Vagina (tissue), 2 donors: Measurements from ENCODE around the gene GMCL1. TPM values are rescaled to one million over a fixed set of nuclear protein-coding genes. Genes with fewer than 3 reads are reported as not detected.
A peak's percentile ranks its signal among the peaks of the same experiment; 100 is the strongest.
"Not testable (repeated sequence)": the region's sequence is repeated elsewhere in the genome, so short reads cannot be mapped to it uniquely, and the experiment has no call there.

Experiments
- DNase-seq, 2 donors: peaks; one replicate each; pipeline ENCODE4 v3.0.0-alpha.2; 2017; ENCODE audit errors: extremely low spot score in 2 of 2
- H3K27ac ChIP-seq: fragments of 200-600 bp; sonication (generic); one replicate; pipeline ENCODE4 v1.5.1; 2019
- H3K27me3 ChIP-seq: fragments of 200-600 bp; sonication (generic); one replicate; pipeline ENCODE4 v1.5.1; 2019
- H3K36me3 ChIP-seq, 2 donors: fragments of 200-600 bp; sonication (generic); one replicate each; pipeline ENCODE4 v1.5.1; 2017 to 2019
- H3K4me1 ChIP-seq: fragments of 200-600 bp; sonication (generic); one replicate; pipeline ENCODE4 v1.5.1; 2019
- H3K4me3 ChIP-seq, 2 donors: fragments of 200-600 bp; sonication (generic); 1 replicate in 1 of 2; 2 replicates in 1 of 2; pipeline ENCODE4 v1.5.1; 2016 to 2019
- H3K9me3 ChIP-seq: fragments of 200-600 bp; sonication (generic); one replicate; pipeline ENCODE4 v1.5.1; 2019
- POLR2A ChIP-seq, 2 donors: fragments of 450-650 bp; IDR thresholded peaks; one replicate each; pipeline ENCODE4 v1.6.1; 2017; ENCODE audit warnings: antibody characterized with exemption in 2 of 2, mild to moderate bottlenecking in 2 of 2, moderate library complexity in 2 of 2
- POLR2AphosphoS5 ChIP-seq, 2 donors: sonication (generic); formaldehyde crosslinking; IDR thresholded peaks; one replicate each; pipeline ENCODE4 v1.9.0; 2017; ENCODE audit warnings: antibody characterized with exemption in 2 of 2, mild to moderate bottlenecking in 2 of 2, low read depth in 1 of 2; ENCODE audit not compliant: insufficient read depth in 1 of 2
- intact Hi-C: fragments of 100-400 bp; cut with DNase I; formaldehyde crosslinking; loops from one replicate; pipeline ENCODE4 v1.15.1; 2023
- total RNA-seq: library from RNA; depleted of rRNA; stranded (reverse); fragments of >200 nt; gene quantifications from one replicate; pipeline ENCODE4 v1.2.3, GENCODE V29; 2016
- TF ChIP-seq, protein P1 (sequence below), 3 experiments: fragments of 450-650 bp in 2 of 3; fragments of 200-600 bp in 1 of 3; sonication (generic) in 1 of 3; IDR thresholded peaks; one replicate each; pipeline ENCODE4 v1.5.1; 2017 to 2019; ENCODE audit warnings: antibody characterized with exemption in 3 of 3, mild to moderate bottlenecking in 2 of 3, moderate library complexity in 2 of 3

The GMCL1 gene
- total RNA-seq, 1 donor from 2014 or later: 13.0 TPM

DNA sequence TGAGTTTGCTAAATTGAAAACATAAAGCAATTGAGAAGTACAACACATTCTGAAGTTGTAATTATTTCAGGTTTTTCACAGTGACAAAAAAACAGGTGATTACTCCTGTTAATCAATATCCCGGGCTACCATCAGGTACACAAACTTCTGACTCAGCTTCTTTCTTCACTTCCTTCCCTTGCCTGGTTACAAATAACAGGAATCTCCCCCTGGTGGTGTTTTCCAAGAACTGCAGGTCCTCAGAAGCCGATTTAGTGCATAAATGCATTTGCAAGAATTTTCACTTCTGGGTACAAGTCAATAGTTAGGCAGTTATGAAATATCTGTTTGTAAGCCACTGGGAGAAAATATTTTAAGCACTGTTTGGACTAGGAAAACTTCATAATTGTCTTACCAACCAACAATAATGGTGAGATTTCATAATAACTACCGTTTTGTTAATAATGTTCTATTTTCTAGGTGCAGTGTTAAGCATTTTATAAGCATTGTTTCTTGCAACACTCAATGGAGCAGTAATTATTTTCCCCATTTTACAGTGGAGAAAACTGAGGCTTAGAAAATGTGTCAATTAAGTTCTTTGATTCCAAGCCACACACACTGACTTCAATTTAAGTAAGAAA is 12.4 kb upstream of the GMCL1 start:
- no peak for DNase-seq
- no peak for TF ChIP-seq POLR2A (IDR thresholded peaks at IDR 0.05)
- TF ChIP-seq, protein P1, sequence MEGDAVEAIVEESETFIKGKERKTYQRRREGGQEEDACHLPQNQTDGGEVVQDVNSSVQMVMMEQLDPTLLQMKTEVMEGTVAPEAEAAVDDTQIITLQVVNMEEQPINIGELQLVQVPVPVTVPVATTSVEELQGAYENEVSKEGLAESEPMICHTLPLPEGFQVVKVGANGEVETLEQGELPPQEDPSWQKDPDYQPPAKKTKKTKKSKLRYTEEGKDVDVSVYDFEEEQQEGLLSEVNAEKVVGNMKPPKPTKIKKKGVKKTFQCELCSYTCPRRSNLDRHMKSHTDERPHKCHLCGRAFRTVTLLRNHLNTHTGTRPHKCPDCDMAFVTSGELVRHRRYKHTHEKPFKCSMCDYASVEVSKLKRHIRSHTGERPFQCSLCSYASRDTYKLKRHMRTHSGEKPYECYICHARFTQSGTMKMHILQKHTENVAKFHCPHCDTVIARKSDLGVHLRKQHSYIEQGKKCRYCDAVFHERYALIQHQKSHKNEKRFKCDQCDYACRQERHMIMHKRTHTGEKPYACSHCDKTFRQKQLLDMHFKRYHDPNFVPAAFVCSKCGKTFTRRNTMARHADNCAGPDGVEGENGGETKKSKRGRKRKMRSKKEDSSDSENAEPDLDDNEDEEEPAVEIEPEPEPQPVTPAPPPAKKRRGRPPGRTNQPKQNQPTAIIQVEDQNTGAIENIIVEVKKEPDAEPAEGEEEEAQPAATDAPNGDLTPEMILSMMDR (IDR thresholded peaks at IDR 0.05): peak; percentile 91 to 98 (median 96)
- TF ChIP-seq POLR2AphosphoS5 (IDR thresholded peaks at IDR 0.05; ENCODE audit: insufficient read depth in 1 of 2, low read depth in 1 of 2): peak in 1 of 2 donors; percentile 89
- Histone ChIP-seq H3K4me1 (no peaks in the 10 kb centered on the region), H3K4me3 (no peak overlapping the region), H3K36me3 (peaks cover 0 to 51% of the 10 kb centered on the region in 2 donors), H3K27ac (no peak overlapping the region), H3K9me3 (no peaks in the 10 kb centered on the region), H3K27me3 (no peaks in the 10 kb centered on the region)
- intact Hi-C loops: loop anchor here (5.0 kb wide), 1 partner anchor 95 kb away; no protein-coding TSS in a partner anchor

- Histone ChIP-seq H3K4me1 (no peaks in the 10 kb centered on the region), H3K36me3 (peaks cover 0 to 47% of the 10 kb centered on the region in 2 donors), H3K27me3 (no peaks in the 10 kb centered on the region), H3K4me3 (no peak overlapping the region), H3K9me3 (no peaks in the 10 kb centered on the region), H3K27ac (no peak overlapping the region)
- TF ChIP-seq POLR2AphosphoS5 (IDR thresholded peaks at IDR 0.05; ENCODE audit: insufficient read depth in 1 of 2, low read depth in 1 of 2): no peak
- intact Hi-C loops: loop anchor here (5.0 kb wide), 1 partner anchor 96 kb away; no protein-coding TSS in a partner anchor
- no peak for DNase-seq
Measured at GRCh38 chr2:69817729-69818501, 11.5 kb upstream of the GMCL1 start.

GRCh38 chr2:69827796-69828540 is 1.5 kb upstream of the GMCL1 start:
- TF ChIP-seq POLR2AphosphoS5 (IDR thresholded peaks at IDR 0.05; ENCODE audit: insufficient read depth in 1 of 2, low read depth in 1 of 2) (no peak), POLR2A (IDR thresholded peaks at IDR 0.05) (no peak)
- TF ChIP-seq, protein P1 (IDR thresholded peaks at IDR 0.05): no peak
- Histone ChIP-seq H3K36me3 (no peaks in the 10 kb centered on the region), H3K27ac (peak overlapping the region; percentile 94), H3K9me3 (no peaks in the 10 kb centered on the region), H3K4me1 (peaks cover 36% of the 10 kb centered on the region), H3K4me3 (no peak overlapping the region), H3K27me3 (no peaks in the 10 kb centered on the region)
- no peak for DNase-seq
- intact Hi-C loops: no loop called here

GRCh38 chr2:69828938-69829255 is 563 bp upstream of the GMCL1 start:
- peaks cover 44% of the 10 kb centered on the region for H3K4me1 ChIP-seq
- peak overlapping the region; percentile 94 for H3K27ac ChIP-seq
- no peaks in the 10 kb centered on the region for H3K9me3 ChIP-seq
- intact Hi-C loops: no loop called here
- TF ChIP-seq, protein P1 (IDR thresholded peaks at IDR 0.05): no peak
- TF ChIP-seq POLR2A (IDR thresholded peaks at IDR 0.05): no peak
- no peak for TF ChIP-seq POLR2AphosphoS5 (IDR thresholded peaks at IDR 0.05; ENCODE audit: insufficient read depth in 1 of 2, low read depth in 1 of 2)
- no peak for DNase-seq
- no peaks in the 10 kb centered on the region for H3K27me3 ChIP-seq
- H3K36me3 ChIP-seq: no peaks in the 10 kb centered on the region
- peak overlapping the region; percentile 84 to 100 for H3K4me3 ChIP-seq

GRCh38 chr2:69830045-69830905 is 815 bp downstream of the GMCL1 start:
- H3K27ac ChIP-seq: peak overlapping the region; percentile 94
- TF ChIP-seq, protein P1 (IDR thresholded peaks at IDR 0.05): no peak
- TF ChIP-seq POLR2A (IDR thresholded peaks at IDR 0.05): no peak
- no peak for TF ChIP-seq POLR2AphosphoS5 (IDR thresholded peaks at IDR 0.05; ENCODE audit: insufficient read depth in 1 of 2, low read depth in 1 of 2)
- no peaks in the 10 kb centered on the region for H3K27me3 ChIP-seq
- intact Hi-C loops: no loop called here
- H3K4me3 ChIP-seq: peak overlapping the region; percentile 84 to 100
- H3K9me3 ChIP-seq: no peaks in the 10 kb centered on the region
- H3K36me3 ChIP-seq: no peaks in the 10 kb centered on the region
- no peak for DNase-seq
- H3K4me1 ChIP-seq: peaks cover 47% of the 10 kb centered on the region

DNA sequence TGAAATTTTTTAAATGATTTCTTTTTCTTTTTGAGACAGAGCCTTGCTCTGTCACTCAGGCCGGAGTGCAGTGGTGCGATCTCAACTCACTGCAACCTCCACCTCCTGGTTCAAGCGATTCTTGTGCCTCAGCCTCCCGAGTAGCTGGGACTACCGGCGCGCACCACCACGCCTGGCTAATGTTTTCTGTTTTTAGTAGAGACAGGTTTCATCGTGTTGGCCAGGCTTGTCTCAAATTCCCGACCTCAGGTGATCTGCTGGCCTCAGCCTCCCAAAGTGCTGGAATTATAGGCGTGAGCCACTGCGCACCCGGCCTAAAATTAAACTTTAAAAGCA is 1.4 kb downstream of the GMCL1 start:
- intact Hi-C loops, DNase-seq, H3K9me3 ChIP-seq, H3K27ac ChIP-seq, H3K27me3 ChIP-seq, H3K36me3 ChIP-seq: not testable (repeated sequence)
- Histone ChIP-seq H3K4me1 (peaks cover 47% of the 10 kb centered on the region), H3K4me3 (peak overlapping the region in 1 of 2 donors; percentile 100)
